SK-N-MC (cell line): ENCODE results near the gene DPF3.

Source experiments
- EZH2 ChIP-seq: fragments of 200-600 bp; sonication (generic); IDR thresholded peaks from one replicate; pipeline ENCODE4 v1.6.1; 2017; ENCODE audit warnings: antibody characterized with exemption
- POLR2AphosphoS5 ChIP-seq: IDR thresholded peaks from 2 replicates; pipeline ENCODE4 v1.6.1; 2012; ENCODE audit warnings: mild to moderate bottlenecking, low read depth, low read length, borderline replicate concordance

DNA sequence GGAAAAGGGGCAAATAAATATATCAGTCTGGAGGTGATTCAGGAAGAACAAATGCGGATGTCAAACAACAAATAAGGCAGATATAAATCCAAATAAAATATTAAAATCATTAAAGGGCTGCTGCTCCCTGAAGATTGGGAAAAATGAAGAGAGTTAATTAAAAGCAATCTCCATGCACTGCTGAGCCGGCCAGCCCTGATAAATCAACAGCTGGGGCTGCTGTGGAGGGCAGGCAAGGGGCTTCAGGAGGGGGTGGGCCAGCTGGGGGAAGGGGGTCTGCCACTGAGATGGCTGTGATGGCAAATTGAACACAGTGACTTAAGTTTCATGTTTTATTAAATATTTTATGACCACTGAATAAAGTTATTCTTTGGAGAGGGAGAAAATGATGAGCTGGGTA is 12.4 kb downstream of the DPF3 start:
- TF ChIP-seq POLR2AphosphoS5 = no peak
- no peak for TF ChIP-seq EZH2
